Measurements from ENCODE around the gene CPZ.
"Not testable (repeated sequence)": the region's sequence is repeated elsewhere in the genome, so short reads cannot be mapped to it uniquely, and the experiment has no call there.

Gene CPZ

GRCh38 chr4:8613421-8614364 lies 21.1 kb downstream of the CPZ start:
- no peak for DNase-seq

- DNase-seq, result no peak
These were observed 22.0 kb downstream of the CPZ start for GRCh38 chr4:8614365-8615193.

- no peak for DNase-seq
These were observed 22.8 kb downstream of the CPZ start for GRCh38 chr4:8615366-8615765.

DNA sequence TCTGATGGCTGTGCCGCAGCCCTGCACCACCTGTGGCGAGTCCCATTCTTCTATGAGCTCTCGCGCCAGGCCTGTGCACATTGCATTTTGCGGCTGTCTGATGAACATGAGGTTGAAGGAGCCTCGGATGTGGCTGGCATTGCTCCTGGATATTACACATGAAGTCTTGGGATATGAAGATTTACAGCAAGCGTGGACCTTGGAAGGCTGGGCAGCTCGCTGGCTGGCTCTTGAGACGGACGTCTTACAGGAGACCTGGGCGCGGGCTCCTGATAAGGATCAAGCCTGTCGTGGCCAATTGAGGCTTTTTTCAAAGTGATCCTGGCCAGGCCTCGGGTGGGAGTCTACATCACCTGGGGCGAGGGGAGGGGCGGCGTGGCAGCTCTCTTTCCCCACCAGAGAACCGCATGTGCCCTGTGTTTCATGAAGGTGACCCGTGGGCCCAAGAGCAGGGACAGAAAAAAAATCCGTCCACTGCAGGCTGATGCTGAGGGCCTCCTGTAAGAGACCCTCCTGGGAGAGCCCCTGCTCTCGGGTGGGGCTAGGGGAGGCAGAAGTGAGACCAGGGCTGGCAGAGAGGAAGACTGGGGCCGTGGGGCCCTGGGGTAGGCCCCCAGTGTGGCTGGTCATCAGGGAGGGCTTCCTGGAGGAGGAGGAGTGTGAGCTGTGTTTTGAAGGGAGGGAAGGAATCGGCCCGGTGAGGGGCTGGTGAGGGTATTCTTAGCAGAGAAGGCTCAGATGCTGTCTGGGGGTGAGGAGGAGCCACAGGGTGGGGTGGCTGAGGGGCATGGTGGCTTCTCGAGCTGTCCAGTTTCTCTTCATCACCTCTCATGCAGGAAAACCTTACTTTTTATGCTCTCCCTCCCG lies 23.6 kb downstream of the CPZ start:
- no peak for DNase-seq

GRCh38 chr4:8616831-8617230 lies 24.3 kb downstream of the CPZ start:
- DNase-seq, result no peak

- DNase-seq, result no peak
These were observed 25.0 kb downstream of the CPZ start for GRCh38 chr4:8617486-8618040.

- DNase-seq, result no peak
These were observed 25.9 kb downstream of the CPZ start for GRCh38 chr4:8618421-8618820.

GRCh38 chr4:8618961-8619720 lies 26.6 kb downstream of the CPZ start:
- no peak for DNase-seq

- not testable (repeated sequence) for DNase-seq
These were observed 28.6 kb downstream of the CPZ start for GRCh38 chr4:8621135-8621534.

- DNase-seq, result not testable (repeated sequence)
These were observed 32.2 kb downstream of the CPZ start for GRCh38 chr4:8624601-8625272.

DNA sequence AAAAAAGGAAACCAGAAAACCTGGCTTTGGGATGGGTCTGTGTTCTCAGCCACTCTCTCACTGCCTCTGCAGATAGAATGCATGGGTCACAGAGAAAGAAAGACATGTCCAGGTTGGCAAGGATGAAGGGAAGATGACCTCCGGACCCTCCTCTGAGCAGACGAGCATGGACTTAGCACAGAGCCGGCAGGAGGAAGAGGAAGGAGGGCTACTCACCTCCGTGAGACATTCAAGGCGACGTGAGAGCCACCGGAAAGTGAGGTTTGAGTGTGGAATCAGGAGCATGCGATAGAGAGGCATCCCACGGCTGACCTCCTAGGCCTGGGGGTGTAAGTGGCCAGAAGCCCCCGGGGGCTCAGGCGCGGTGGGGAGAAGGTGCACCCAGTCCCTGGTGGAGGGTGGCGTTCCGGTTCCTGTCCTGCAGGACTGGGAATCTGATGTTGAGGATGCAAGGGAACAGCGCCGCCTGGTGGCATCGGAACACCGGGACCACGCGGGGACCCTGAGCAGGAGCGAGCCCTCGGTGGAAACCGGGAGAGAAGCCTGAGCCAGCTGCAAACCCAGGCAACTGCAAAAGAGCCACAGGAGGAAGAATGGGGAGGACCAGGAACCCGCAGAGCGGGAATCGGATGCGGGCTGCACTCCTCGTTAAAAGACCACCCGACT lies 37.8 kb downstream of the CPZ start:
- not testable (repeated sequence) for DNase-seq

DNA sequence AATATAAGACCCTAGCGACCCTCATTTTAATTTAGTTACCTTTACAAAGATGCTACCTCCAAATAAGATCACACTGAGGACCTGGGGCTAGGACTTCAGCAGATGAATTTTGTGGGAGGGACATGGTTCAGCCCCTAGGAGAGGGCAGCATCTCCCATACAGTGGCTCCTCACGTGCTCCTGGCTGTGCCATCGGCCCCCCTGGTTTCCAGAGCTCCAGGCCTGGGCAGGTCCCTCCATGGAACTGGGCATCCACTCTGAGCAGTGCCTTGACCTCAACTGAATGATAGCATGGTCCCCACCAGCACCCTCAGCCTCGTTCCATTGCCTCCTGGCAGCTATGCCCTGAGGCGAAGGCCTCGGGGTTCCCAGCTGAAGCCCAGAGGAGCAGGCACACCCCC lies 39.3 kb downstream of the CPZ start:
- not testable (repeated sequence) for DNase-seq

DNA sequence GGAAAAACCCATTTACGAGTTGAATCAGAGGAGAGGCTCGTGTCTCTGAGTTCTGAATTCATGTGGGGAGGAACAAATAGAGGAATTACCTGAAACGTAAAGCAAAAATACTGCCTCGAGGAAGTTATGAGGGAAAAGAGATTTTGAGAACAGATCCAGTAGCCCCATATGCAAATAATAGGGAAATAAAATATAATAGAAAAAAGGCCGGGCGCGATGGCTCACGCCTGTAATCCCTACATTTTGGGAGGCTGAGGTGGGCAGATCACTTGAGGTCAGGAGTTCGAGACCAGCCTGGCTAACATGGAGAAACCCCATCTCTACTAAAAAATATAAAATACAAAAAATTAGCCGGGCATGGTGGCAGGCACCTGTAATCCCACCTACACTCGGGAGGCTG lies 42.2 kb downstream of the CPZ start:
- DNase-seq, result not testable (repeated sequence)

DNA sequence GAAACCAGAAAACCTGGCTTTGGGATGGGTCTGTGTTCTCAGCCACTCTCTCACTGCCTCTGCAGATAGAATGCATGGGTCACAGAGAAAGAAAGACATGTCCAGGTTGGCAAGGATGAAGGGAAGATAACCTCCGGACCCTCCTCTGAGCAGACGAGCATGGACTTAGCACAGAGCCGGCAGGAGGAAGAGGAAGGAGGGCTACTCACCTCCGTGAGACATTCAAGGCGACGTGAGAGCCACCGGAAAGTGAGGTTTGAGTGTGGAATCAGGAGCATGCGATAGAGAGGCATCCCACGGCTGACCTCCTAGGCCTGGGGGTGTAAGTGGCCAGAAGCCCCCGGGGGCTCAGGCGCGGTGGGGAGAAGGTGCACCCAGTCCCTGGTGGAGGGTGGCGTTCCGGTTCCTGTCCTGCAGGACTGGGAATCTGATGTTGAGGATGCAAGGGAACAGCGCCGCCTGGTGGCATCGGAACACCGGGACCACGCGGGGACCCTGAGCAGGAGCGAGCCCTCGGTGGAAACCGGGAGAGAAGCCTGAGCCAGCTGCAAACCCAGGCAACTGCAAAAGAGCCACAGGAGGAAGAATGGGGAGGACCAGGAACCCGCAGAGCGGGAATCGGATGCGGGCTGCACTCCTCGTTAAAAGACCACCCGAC lies 43.5 kb downstream of the CPZ start:
- DNase-seq, result not testable (repeated sequence)

DNA sequence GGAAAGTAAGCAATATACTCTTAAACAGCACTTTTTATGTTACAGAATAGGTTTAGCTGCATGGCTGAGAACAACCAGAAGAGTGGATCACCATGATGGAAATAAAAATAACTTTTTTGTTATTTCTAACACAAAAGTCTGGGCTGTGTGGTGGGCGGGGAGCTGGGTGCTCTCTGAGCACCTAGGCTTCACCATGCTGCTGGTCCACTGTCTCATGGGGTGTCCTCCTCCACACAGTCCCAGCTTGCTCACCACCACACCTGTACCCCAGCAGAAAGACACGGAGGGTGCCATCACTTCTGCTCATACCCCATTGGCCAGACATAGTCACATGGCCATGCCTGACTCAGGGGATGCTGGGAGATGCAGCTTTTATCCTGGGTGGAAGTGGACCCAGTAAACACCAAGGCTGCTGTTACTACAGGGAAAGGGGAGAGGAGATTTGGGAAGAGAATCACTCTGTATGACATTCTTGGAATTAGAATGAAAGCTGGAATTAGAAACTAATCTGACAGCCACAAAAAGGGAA lies 45.0 kb downstream of the CPZ start:
- DNase-seq, result no peak

GRCh38 chr4:8639021-8639420 lies 46.5 kb downstream of the CPZ start:
- DNase-seq, result no peak

GRCh38 chr4:8639777-8640720 lies 47.5 kb downstream of the CPZ start:
- peak; percentile 15 for DNase-seq

GRCh38 chr4:8640816-8641215 lies 48.3 kb downstream of the CPZ start:
- DNase-seq, result no peak

GRCh38 chr4:8641256-8641655 lies 48.7 kb downstream of the CPZ start:
- DNase-seq, result no peak
